CD4-positive, alpha-beta T cell (primary cell): Measurements from ENCODE around the gene METTL9. TPM values are rescaled to one million over a fixed set of nuclear protein-coding genes. Genes with fewer than 3 reads are reported as not detected.
A peak's percentile ranks its signal among the peaks of the same experiment; 100 is the strongest.

Source experiments
- ATAC-seq: fragments of 200-7000 bp; cut with Tn5 transposase; one replicate; pipeline ENCODE4 v1.10.0; 2022; ENCODE audit warnings: mild to moderate bottlenecking; ENCODE audit not compliant: poor library complexity
- CTCF ChIA-PET: fragments of 350-600 bp; sonication (Branson Sonifier 250); formaldehyde crosslinking; loops from one replicate; lab custom pipeline; 2021; ENCODE audit warnings: antibody characterized with exemption, inconsistent platforms; lab: Charles Lee
- POLR2A ChIA-PET: fragments of 350-600 bp; sonication (Branson Sonifier 250); formaldehyde crosslinking; loops from one replicate; lab custom pipeline; 2021; ENCODE audit warnings: antibody characterized with exemption, inconsistent platforms; lab: Charles Lee
- DNase-seq, 14 experiments: peaks; one replicate each; pipeline ENCODE4 v3.0.0-alpha.2; 2013 to 2020; ENCODE audit warnings: mixed read lengths in 2 of 14
- H3K27ac ChIP-seq, 2 donors: one replicate each; pipeline versions ENCODE4 v1.5.1 to v1.7.0; 2013; ENCODE audit warnings: low read length in 2 of 2, low read depth in 1 of 2, mild to moderate bottlenecking in 1 of 2
- H3K27me3 ChIP-seq, 2 experiments: 1 replicate in 1 of 2; 2 replicates in 1 of 2; pipeline versions ENCODE4 v1.6.1 to v1.7.0; 2013; ENCODE audit warnings: low read length in 2 of 2, control low read depth in 1 of 2, mild to moderate bottlenecking in 1 of 2, moderate library complexity in 1 of 2; ENCODE audit not compliant: insufficient read depth in 2 of 2, control insufficient read depth in 1 of 2
- H3K36me3 ChIP-seq: one replicate; pipeline ENCODE4 v1.6.1; 2013; ENCODE audit warnings: low read length, control low read depth; ENCODE audit not compliant: insufficient read depth
- H3K4me1 ChIP-seq: one replicate; pipeline ENCODE4 v1.6.1; 2013; ENCODE audit warnings: low read length, control low read depth; ENCODE audit not compliant: insufficient read depth
- H3K4me3 ChIP-seq: one replicate; pipeline ENCODE4 v1.5.1; 2013; ENCODE audit warnings: mild to moderate bottlenecking, low read length, moderate library complexity
- H3K9me3 ChIP-seq, 2 experiments: 1 replicate in 1 of 2; 2 replicates in 1 of 2; pipeline versions ENCODE4 v1.6.1 to v1.7.0; 2013; ENCODE audit warnings: low read length in 2 of 2, mild to moderate bottlenecking in 2 of 2, control low read depth in 1 of 2, moderate library complexity in 1 of 2; ENCODE audit not compliant: control insufficient read depth in 1 of 2, insufficient read depth in 1 of 2
- H3K27ac Mint-ChIP-seq: one replicate; pipeline ENCODE4 v1.8.0; 2020; ENCODE audit warnings: mixed read lengths
- H3K27me3 Mint-ChIP-seq: one replicate; pipeline ENCODE4 v1.8.0; 2021; ENCODE audit warnings: mixed read lengths
- H3K36me3 Mint-ChIP-seq: one replicate; pipeline ENCODE4 v1.8.0; 2021; ENCODE audit warnings: low read depth, mixed read lengths
- H3K4me1 Mint-ChIP-seq: one replicate; pipeline ENCODE4 v1.8.0; 2021; ENCODE audit warnings: low read depth, mixed read lengths
- H3K4me3 Mint-ChIP-seq: one replicate; pipeline ENCODE4 v1.8.0; 2020; ENCODE audit warnings: mild to moderate bottlenecking, mixed read lengths
- H3K9me3 Mint-ChIP-seq: one replicate; pipeline ENCODE4 v1.8.0; 2020; ENCODE audit warnings: mixed read lengths
- intact Hi-C, 2 experiments: fragments of 100-400 bp; cut with DNase I in 1 of 2; cut with micrococcal nuclease in 1 of 2; formaldehyde crosslinking; loops; one replicate each; pipeline versions ENCODE4 v1.15.1 to v1.9.0; 2023 to 2025; cut with DNase I, micrococcal nuclease
- total RNA-seq, 174 experiments: library from RNA in 2 of 174; stranded (reverse) in 2 of 174; gene quantifications; one replicate each; pipeline ENCODE4 v1.2.3 and lab custom pipeline; 2021 to 2026
- TF ChIP-seq, protein P1 (sequence below): fragments of 200-600 bp; IDR thresholded peaks from one replicate; pipeline ENCODE4 v1.8.0; 2022; ENCODE audit warnings: antibody characterized with exemption, mild to moderate bottlenecking

METTL9 gene
- total RNA-seq, 2 experiments from 2014 or later, result 78.4 to 86.7 TPM

DNA sequence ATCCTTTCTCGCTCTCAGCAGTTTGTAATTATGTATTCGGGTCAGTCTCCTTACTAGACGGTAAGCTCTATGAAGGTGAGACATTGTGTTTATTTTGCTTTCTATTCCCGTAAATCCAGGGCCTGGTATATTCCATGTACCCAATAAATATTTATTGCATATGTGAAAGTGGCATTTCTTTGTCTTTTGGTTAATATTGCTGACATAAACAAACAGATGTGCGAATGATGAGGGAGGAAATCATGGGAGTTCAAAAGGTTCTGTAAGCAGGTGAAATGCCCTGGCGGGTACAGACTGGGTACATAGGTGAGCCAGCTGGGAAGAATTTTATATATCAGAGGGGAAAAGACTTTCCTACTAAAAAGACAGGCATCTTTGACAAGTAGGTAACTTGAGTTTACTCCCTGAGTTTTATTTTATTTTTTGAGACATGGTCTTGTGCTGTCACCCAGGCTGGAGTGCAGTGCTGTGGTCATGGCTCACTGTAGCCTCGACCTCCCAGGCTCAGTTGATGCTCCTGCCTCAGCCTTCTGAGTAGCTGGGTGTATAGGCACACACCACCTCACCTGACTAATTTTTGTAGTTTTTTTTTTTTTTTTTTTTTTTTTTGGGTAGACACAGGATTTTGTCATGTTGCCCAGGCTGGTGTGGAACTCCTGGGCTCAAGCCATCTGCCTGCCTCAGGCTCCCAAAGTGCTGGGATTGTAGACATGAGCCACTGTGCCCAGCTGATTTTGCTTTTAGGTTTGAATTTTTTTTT, 5.7 kb upstream of the METTL9 start:
- no peak overlapping the region for H3K27ac ChIP-seq
- ChIA-PET CTCF (interaction anchor here (0.7 to 2.4 kb wide), 4 partner anchors 15 to 64 kb away, joined by 3 to 7 read pairs (median 4); no protein-coding TSS in a partner anchor), POLR2A (interaction anchor here (1.4 kb wide), 1 partner anchor 52 kb away, joined by 3 read pairs; no protein-coding TSS in a partner anchor)

DNA sequence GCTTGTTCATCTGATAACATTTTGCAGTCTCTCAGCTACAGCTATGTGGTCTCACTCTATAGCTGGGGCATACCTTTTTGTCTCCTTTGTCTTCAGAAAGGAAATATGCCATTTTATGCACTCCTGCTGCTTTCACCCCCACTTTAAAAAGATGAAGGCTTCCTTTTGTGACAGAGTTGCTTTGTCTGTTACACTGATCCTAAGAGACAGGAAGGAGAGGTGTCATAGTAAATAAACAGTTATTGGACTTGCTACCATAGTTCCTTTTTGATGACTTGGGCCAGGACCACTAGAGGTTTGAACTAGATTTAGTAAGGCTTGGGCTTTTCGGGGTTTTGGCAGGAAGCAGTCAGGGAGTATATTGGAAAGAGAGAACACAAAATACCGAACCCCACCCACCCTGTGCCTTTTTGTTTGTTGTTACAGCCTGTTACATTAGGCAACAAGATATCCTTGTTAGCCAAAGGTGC, 1.8 kb upstream of the METTL9 start:
- ChIA-PET POLR2A (interaction anchor here (0.6 to 3.0 kb wide), 5 partner anchors 11 to 48 kb away, joined by 3 to 22 read pairs (median 8); no protein-coding TSS in a partner anchor), CTCF (interaction anchor here (0.7 to 1.2 kb wide), 6 partner anchors 9 to 87 kb away, joined by 3 to 4 read pairs (median 3); no protein-coding TSS in a partner anchor)
- Histone ChIP-seq H3K36me3 (no peaks in the 10 kb centered on the region), H3K4me3 (no peak overlapping the region), H3K27me3 (no peaks in the 10 kb centered on the region), H3K9me3 (no peaks in the 10 kb centered on the region), H3K27ac (peak overlapping the region; percentile 7 to 49), H3K4me1 (peaks cover 25% of the 10 kb centered on the region)
- DNase-seq (peak in 3 of 14 experiments; percentile 21 to 31 (median 31)), ATAC-seq (no peak)
- Mint-ChIP-seq H3K36me3 (peaks cover 21% of the 10 kb centered on the region), H3K27me3 (no peaks in the 10 kb centered on the region), H3K4me1 (peaks cover 47% of the 10 kb centered on the region), H3K9me3 (no peaks in the 10 kb centered on the region), H3K4me3 (peak overlapping the region; percentile 92), H3K27ac (peak overlapping the region; percentile 89)
- TF ChIP-seq, protein P1, sequence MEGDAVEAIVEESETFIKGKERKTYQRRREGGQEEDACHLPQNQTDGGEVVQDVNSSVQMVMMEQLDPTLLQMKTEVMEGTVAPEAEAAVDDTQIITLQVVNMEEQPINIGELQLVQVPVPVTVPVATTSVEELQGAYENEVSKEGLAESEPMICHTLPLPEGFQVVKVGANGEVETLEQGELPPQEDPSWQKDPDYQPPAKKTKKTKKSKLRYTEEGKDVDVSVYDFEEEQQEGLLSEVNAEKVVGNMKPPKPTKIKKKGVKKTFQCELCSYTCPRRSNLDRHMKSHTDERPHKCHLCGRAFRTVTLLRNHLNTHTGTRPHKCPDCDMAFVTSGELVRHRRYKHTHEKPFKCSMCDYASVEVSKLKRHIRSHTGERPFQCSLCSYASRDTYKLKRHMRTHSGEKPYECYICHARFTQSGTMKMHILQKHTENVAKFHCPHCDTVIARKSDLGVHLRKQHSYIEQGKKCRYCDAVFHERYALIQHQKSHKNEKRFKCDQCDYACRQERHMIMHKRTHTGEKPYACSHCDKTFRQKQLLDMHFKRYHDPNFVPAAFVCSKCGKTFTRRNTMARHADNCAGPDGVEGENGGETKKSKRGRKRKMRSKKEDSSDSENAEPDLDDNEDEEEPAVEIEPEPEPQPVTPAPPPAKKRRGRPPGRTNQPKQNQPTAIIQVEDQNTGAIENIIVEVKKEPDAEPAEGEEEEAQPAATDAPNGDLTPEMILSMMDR, result no peak
- intact Hi-C loops, result loop anchor here in 1 of 2 experiments (2.0 to 10.0 kb wide), 4 partner anchors 93 to 1551 kb away; partner anchors contain the start of genes MOSMO and USP31

More for the DNA sequence above, 5.7 kb upstream of the METTL9 start:
- H3K9me3 ChIP-seq, result no peaks in the 10 kb centered on the region
- peaks cover 14% of the 10 kb centered on the region for H3K4me1 ChIP-seq
- H3K9me3 Mint-ChIP-seq, result no peaks in the 10 kb centered on the region
- no peaks in the 10 kb centered on the region for H3K27me3 Mint-ChIP-seq
- DNase-seq (no peak), ATAC-seq (no peak)
- H3K4me3 ChIP-seq, result no peak overlapping the region
- H3K36me3 ChIP-seq, result no peaks in the 10 kb centered on the region
- TF ChIP-seq, protein P1, result no peak
- H3K36me3 Mint-ChIP-seq, result peaks cover under 1% of the 10 kb centered on the region
- intact Hi-C loops, result loop anchor here in 1 of 2 experiments (10.0 kb wide), 1 partner anchor 89 kb away; no protein-coding TSS in a partner anchor
- H3K4me3 Mint-ChIP-seq, result no peak overlapping the region
- H3K27me3 ChIP-seq, result no peaks in the 10 kb centered on the region
- peaks cover 18% of the 10 kb centered on the region for H3K4me1 Mint-ChIP-seq
- no peak overlapping the region for H3K27ac Mint-ChIP-seq

DNA sequence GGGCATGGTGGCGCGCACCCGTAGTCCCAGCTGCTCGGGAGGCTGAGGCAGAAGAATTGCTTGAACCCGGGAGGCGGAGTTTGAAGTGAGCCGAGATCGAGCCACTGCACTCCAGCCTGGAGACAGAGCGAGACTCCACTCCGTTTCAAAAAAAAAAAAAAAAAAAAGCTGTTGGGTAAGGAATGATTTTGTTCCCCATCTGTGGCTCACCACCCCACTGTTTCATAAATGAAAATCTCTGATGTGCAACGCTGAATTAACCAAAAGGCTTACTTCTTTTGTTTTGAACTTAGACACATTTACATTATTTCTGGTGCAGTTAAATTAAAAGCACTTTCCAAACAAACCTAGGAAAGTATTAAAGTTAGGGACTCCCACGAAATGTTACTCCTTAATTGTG, 1.2 kb upstream of the METTL9 start:
- Mint-ChIP-seq H3K4me1 (peaks cover 49% of the 10 kb centered on the region), H3K4me3 (peak overlapping the region; percentile 98), H3K9me3 (no peaks in the 10 kb centered on the region), H3K27ac (peak overlapping the region; percentile 89), H3K27me3 (no peaks in the 10 kb centered on the region), H3K36me3 (peaks cover 21% of the 10 kb centered on the region)
- no peaks in the 10 kb centered on the region for H3K9me3 ChIP-seq
- no peak for ATAC-seq
- intact Hi-C loops, result loop anchor here in 1 of 2 experiments (2.0 to 10.0 kb wide), 4 partner anchors 93 to 1551 kb away; partner anchors contain the start of genes MOSMO and USP31
- H3K4me1 ChIP-seq, result peaks cover 31% of the 10 kb centered on the region
- H3K4me3 ChIP-seq, result peak overlapping the region; percentile 85
- ChIA-PET POLR2A (interaction anchor here (0.6 to 3.0 kb wide), 9 partner anchors 10 to 592 kb away, joined by 3 to 22 read pairs (median 8); no protein-coding TSS in a partner anchor), CTCF (interaction anchor here (0.7 to 1.0 kb wide), 3 partner anchors 10 to 49 kb away, joined by 3 read pairs; no protein-coding TSS in a partner anchor)
- H3K36me3 ChIP-seq, result no peaks in the 10 kb centered on the region
- DNase-seq, result no peak
- TF ChIP-seq, protein P1, result no peak
- H3K27ac ChIP-seq, result peak overlapping the region in 1 of 2 donors; percentile 86
- no peaks in the 10 kb centered on the region for H3K27me3 ChIP-seq
